ENCODE measurements around the gene LUC7L. TPM values are rescaled to one million over a fixed set of nuclear protein-coding genes. Genes with fewer than 3 reads are reported as not detected.
"Not testable (repeated sequence)": the region's sequence is repeated elsewhere in the genome, so short reads cannot be mapped to it uniquely, and the experiment has no call there.

LUC7L gene
- polyA plus RNA-seq, 1 donor (not counting 4 experiments of a cell fraction or from before 2014, with no cell fraction given) = 31.0 TPM

DNA sequence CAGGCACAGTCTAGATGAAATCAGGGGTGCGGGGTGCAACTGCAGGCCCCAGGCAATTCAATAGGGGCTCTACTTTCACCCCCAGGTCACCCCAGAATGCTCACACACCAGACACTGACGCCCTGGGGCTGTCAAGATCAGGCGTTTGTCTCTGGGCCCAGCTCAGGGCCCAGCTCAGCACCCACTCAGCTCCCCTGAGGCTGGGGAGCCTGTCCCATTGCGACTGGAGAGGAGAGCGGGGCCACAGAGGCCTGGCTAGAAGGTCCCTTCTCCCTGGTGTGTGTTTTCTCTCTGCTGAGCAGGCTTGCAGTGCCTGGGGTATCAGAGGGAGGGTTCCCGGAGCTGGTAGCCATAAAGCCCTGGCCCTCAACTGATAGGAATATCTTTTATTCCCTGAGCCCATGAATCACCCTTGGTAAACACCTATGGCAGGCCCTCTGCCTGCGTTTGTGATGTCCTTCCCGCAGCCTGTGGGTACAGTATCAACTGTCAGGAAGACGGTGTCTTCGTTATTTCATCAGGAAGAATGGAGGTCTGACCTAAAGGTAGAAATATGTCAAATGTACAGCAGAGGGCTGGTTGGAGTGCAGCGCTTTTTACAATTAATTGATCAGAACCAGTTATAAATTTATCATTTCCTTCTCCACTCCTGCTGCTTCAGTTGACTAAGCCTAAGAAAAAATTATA, 51.1 kb downstream of the LUC7L start:
- H3K27me3 ChIP-seq (ENCODE audit: control insufficient read depth, extremely low read depth, insufficient read depth, low read length) = peaks cover 60% of the 10 kb centered on the region
- TF ChIP-seq CTCF (optimal IDR thresholded peaks at IDR 0.05 in 1 of 3, IDR thresholded peaks at IDR 0.05 in 1 of 3, conservative IDR thresholded peaks at IDR 0.05 in 1 of 3; ENCODE audit: extremely low read depth in 1 of 3, insufficient read depth in 2 of 3, low read length in 3 of 3) (no peak), EZH2 (IDR thresholded peaks at IDR 0.05; ENCODE audit: low read length) (no peak)
- FAIRE-seq (no peak), DNase-seq (ENCODE audit: low read depth, low spot score) (no peak)
- no peaks in the 10 kb centered on the region for H3K36me3 ChIP-seq (ENCODE audit: control insufficient read depth in 2 of 2, extremely low read depth in 1 of 2, insufficient read depth in 2 of 2, low read length in 2 of 2)
- no peaks in the 10 kb centered on the region for H3K9me1 ChIP-seq (ENCODE audit: control insufficient read depth, extremely low read depth, insufficient read depth, low read length)
- no peaks in the 10 kb centered on the region for H3K79me2 ChIP-seq (ENCODE audit: control insufficient read depth, insufficient read depth, low read length)
- dilution Hi-C loops (cut with MboI; ENCODE audit: extremely low pct_ligation_motif_present, low sequenced_read_pairs) = no loop called here
- H3K27ac ChIP-seq (ENCODE audit: control insufficient read depth, insufficient read depth, low read length) = no peak overlapping the region
- peaks cover 8% of the 10 kb centered on the region for H3K4me1 ChIP-seq (ENCODE audit: control insufficient read depth, extremely low read depth, insufficient read depth, low read length)
- no peak overlapping the region for H3K4me3 ChIP-seq (ENCODE audit: control insufficient read depth in 2 of 3, extremely low read depth in 1 of 3, insufficient read depth in 2 of 3, low read depth in 1 of 3, low read length in 3 of 3)
- H4K20me1 ChIP-seq (ENCODE audit: control insufficient read depth, extremely low read depth, insufficient read depth, low read length) = no peaks in the 10 kb centered on the region
- H2AFZ ChIP-seq (ENCODE audit: control insufficient read depth, low read length) = no peak overlapping the region
- no peak overlapping the region for H3K9ac ChIP-seq (ENCODE audit: control insufficient read depth, extremely low read depth, insufficient read depth, low read length)
- no peak overlapping the region for H3K4me2 ChIP-seq (ENCODE audit: control insufficient read depth, extremely low read depth, insufficient read depth, low read depth, low read length)
- H3K9me3 ChIP-seq (ENCODE audit: control insufficient read depth, low read depth, low read length) = no peaks in the 10 kb centered on the region

DNA sequence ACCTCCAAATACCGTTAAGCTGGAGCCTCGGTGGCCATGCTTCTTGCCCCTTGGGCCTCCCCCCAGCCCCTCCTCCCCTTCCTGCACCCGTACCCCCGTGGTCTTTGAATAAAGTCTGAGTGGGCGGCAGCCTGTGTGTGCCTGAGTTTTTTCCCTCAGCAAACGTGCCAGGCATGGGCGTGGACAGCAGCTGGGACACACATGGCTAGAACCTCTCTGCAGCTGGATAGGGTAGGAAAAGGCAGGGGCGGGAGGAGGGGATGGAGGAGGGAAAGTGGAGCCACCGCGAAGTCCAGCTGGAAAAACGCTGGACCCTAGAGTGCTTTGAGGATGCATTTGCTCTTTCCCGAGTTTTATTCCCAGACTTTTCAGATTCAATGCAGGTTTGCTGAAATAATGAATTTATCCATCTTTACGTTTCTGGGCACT, 51.8 kb downstream of the LUC7L start:
- H3K9ac ChIP-seq (ENCODE audit: control insufficient read depth, extremely low read depth, insufficient read depth, low read length) = no peak overlapping the region
- H4K20me1 ChIP-seq (ENCODE audit: control insufficient read depth, extremely low read depth, insufficient read depth, low read length) = no peaks in the 10 kb centered on the region
- TF ChIP-seq EZH2 (IDR thresholded peaks at IDR 0.05; ENCODE audit: low read length) (no peak), CTCF (optimal IDR thresholded peaks at IDR 0.05 in 1 of 3, IDR thresholded peaks at IDR 0.05 in 1 of 3, conservative IDR thresholded peaks at IDR 0.05 in 1 of 3; ENCODE audit: extremely low read depth in 1 of 3, insufficient read depth in 2 of 3, low read length in 3 of 3) (no peak)
- no peaks in the 10 kb centered on the region for H3K9me3 ChIP-seq (ENCODE audit: control insufficient read depth, low read depth, low read length)
- H3K4me2 ChIP-seq (ENCODE audit: control insufficient read depth, extremely low read depth, insufficient read depth, low read depth, low read length) = no peak overlapping the region
- DNase-seq (ENCODE audit: low read depth, low spot score) (no peak), FAIRE-seq (no peak)
- H2AFZ ChIP-seq (ENCODE audit: control insufficient read depth, low read length) = no peak overlapping the region
- peaks cover 60% of the 10 kb centered on the region for H3K27me3 ChIP-seq (ENCODE audit: control insufficient read depth, extremely low read depth, insufficient read depth, low read length)
- no peak overlapping the region for H3K27ac ChIP-seq (ENCODE audit: control insufficient read depth, insufficient read depth, low read length)
- H3K79me2 ChIP-seq (ENCODE audit: control insufficient read depth, insufficient read depth, low read length) = no peaks in the 10 kb centered on the region
- H3K4me1 ChIP-seq (ENCODE audit: control insufficient read depth, extremely low read depth, insufficient read depth, low read length) = peaks cover 8% of the 10 kb centered on the region
- H3K4me3 ChIP-seq (ENCODE audit: control insufficient read depth in 2 of 3, extremely low read depth in 1 of 3, insufficient read depth in 2 of 3, low read depth in 1 of 3, low read length in 3 of 3) = no peak overlapping the region
- dilution Hi-C loops (cut with MboI; ENCODE audit: extremely low pct_ligation_motif_present, low sequenced_read_pairs) = no loop called here
- H3K9me1 ChIP-seq (ENCODE audit: control insufficient read depth, extremely low read depth, insufficient read depth, low read length) = no peaks in the 10 kb centered on the region
- H3K36me3 ChIP-seq (ENCODE audit: control insufficient read depth in 2 of 2, extremely low read depth in 1 of 2, insufficient read depth in 2 of 2, low read length in 2 of 2) = no peaks in the 10 kb centered on the region

GRCh38 chr16:176477-177382, 52.5 kb downstream of the LUC7L start, which contains the start of gene HBA1:
Gene HBA1 (plus strand): TSS chr16:176680. CDS start chr16:176717, 37 bp downstream.
- H2AFZ ChIP-seq (ENCODE audit: control insufficient read depth, low read length); H4K20me1 ChIP-seq (ENCODE audit: control insufficient read depth, extremely low read depth, insufficient read depth, low read length); H3K27ac ChIP-seq (ENCODE audit: control insufficient read depth, insufficient read depth, low read length); H3K36me3 ChIP-seq (ENCODE audit: control insufficient read depth in 2 of 2, extremely low read depth in 1 of 2, insufficient read depth in 2 of 2, low read length in 2 of 2); DNase-seq (ENCODE audit: low read depth, low spot score); dilution Hi-C loops (cut with MboI; ENCODE audit: extremely low pct_ligation_motif_present, low sequenced_read_pairs); H3K79me2 ChIP-seq (ENCODE audit: control insufficient read depth, insufficient read depth, low read length); H3K4me3 ChIP-seq (ENCODE audit: control insufficient read depth in 2 of 3, extremely low read depth in 1 of 3, insufficient read depth in 2 of 3, low read depth in 1 of 3, low read length in 3 of 3); H3K9me3 ChIP-seq (ENCODE audit: control insufficient read depth, low read depth, low read length); H3K4me2 ChIP-seq (ENCODE audit: control insufficient read depth, extremely low read depth, insufficient read depth, low read depth, low read length); FAIRE-seq; H3K4me1 ChIP-seq (ENCODE audit: control insufficient read depth, extremely low read depth, insufficient read depth, low read length); H3K9me1 ChIP-seq (ENCODE audit: control insufficient read depth, extremely low read depth, insufficient read depth, low read length); H3K9ac ChIP-seq (ENCODE audit: control insufficient read depth, extremely low read depth, insufficient read depth, low read length): not testable (repeated sequence)
- H3K27me3 ChIP-seq (ENCODE audit: control insufficient read depth, extremely low read depth, insufficient read depth, low read length) = peaks cover 63% of the 10 kb centered on the region

Data from keratinocyte (primary cell).